ENCODE results near the gene MAGI2. TPM values are rescaled to one million over a fixed set of nuclear protein-coding genes. Genes with fewer than 3 reads are reported as not detected.

MAGI2 gene
- total RNA-seq, 4 donors from 2014 or later = 7.8 to 44.7 (median 21.1) TPM

- no peak for TF ChIP-seq POLR2A (IDR thresholded peaks at IDR 0.05)
- no peak for TF ChIP-seq EP300 (IDR thresholded peaks at IDR 0.05)
- no peak for TF ChIP-seq POLR2AphosphoS5 (IDR thresholded peaks at IDR 0.05)
- no peak for TF ChIP-seq CTCF (IDR thresholded peaks at IDR 0.05)
- no peak overlapping the region for H3K4me3 ChIP-seq
- no peaks in the 10 kb centered on the region for H3K4me1 ChIP-seq
- no peak overlapping the region for H3K27ac ChIP-seq
- no peaks in the 10 kb centered on the region for H3K27me3 ChIP-seq
- H3K9me3 ChIP-seq = no peaks in the 10 kb centered on the region
- no peaks in the 10 kb centered on the region for H3K36me3 ChIP-seq
- 80 to 95% methylated on average over 2 to 4 of the region's 8 CpGs for WGBS, 2 donors (ENCODE audit: low coverage in 1 of 2)
- no peak for ATAC-seq
These were observed 1119.7 kb downstream of the MAGI2 start for GRCh38 chr7:78333530-78334425.

- Histone ChIP-seq H3K4me3 (no peak overlapping the region), H3K27me3 (no peaks in the 10 kb centered on the region), H3K4me1 (no peaks in the 10 kb centered on the region), H3K36me3 (no peaks in the 10 kb centered on the region), H3K27ac (no peak overlapping the region), H3K9me3 (no peaks in the 10 kb centered on the region)
- 28 to 42% methylated on average over 1 of the region's 1 CpG for WGBS, 2 donors (ENCODE audit: low coverage in 1 of 2)
- no peak for ATAC-seq
- no peak for TF ChIP-seq POLR2A (IDR thresholded peaks at IDR 0.05)
- TF ChIP-seq EP300 (IDR thresholded peaks at IDR 0.05) = no peak
- no peak for TF ChIP-seq CTCF (IDR thresholded peaks at IDR 0.05)
- no peak for TF ChIP-seq POLR2AphosphoS5 (IDR thresholded peaks at IDR 0.05)
These were observed 1124.3 kb downstream of the MAGI2 start for GRCh38 chr7:78329001-78329655.

GRCh38 chr7:78327718-78328117 lies 1125.7 kb downstream of the MAGI2 start:
- no peak overlapping the region for H3K4me3 ChIP-seq
- H3K27ac ChIP-seq = no peak overlapping the region
- no peaks in the 10 kb centered on the region for H3K4me1 ChIP-seq
- no peak for ATAC-seq
- H3K9me3 ChIP-seq = no peaks in the 10 kb centered on the region
- no peaks in the 10 kb centered on the region for H3K36me3 ChIP-seq
- no peaks in the 10 kb centered on the region for H3K27me3 ChIP-seq
- TF ChIP-seq POLR2A (IDR thresholded peaks at IDR 0.05) = no peak
- WGBS, 2 donors (ENCODE audit: low coverage in 1 of 2) = 58 to 100% methylated on average over 1 of the region's 1 CpG

GRCh38 chr7:78326876-78327275 lies 1126.6 kb downstream of the MAGI2 start:
- Histone ChIP-seq H3K9me3 (no peaks in the 10 kb centered on the region), H3K4me3 (no peak overlapping the region), H3K36me3 (no peaks in the 10 kb centered on the region), H3K27ac (no peak overlapping the region), H3K27me3 (no peaks in the 10 kb centered on the region), H3K4me1 (no peaks in the 10 kb centered on the region)
- WGBS, 2 donors (ENCODE audit: low coverage in 1 of 2) = 0 to 44% methylated on average over 1 of the region's 1 CpG
- no peak for TF ChIP-seq POLR2AphosphoS5 (IDR thresholded peaks at IDR 0.05)
- TF ChIP-seq CTCF (IDR thresholded peaks at IDR 0.05) = no peak
- TF ChIP-seq EP300 (IDR thresholded peaks at IDR 0.05) = no peak
- no peak for TF ChIP-seq POLR2A (IDR thresholded peaks at IDR 0.05)
- ATAC-seq = no peak

- 93 to 94% methylated on average over 2 of the region's 2 CpGs for WGBS, 2 donors (ENCODE audit: low coverage in 1 of 2)
- no peak for ATAC-seq
- Histone ChIP-seq H3K9me3 (no peaks in the 10 kb centered on the region), H3K4me1 (no peaks in the 10 kb centered on the region), H3K36me3 (no peaks in the 10 kb centered on the region), H3K27me3 (no peaks in the 10 kb centered on the region), H3K27ac (no peak overlapping the region), H3K4me3 (no peak overlapping the region)
- no peak for TF ChIP-seq EP300 (IDR thresholded peaks at IDR 0.05)
- no peak for TF ChIP-seq POLR2A (IDR thresholded peaks at IDR 0.05)
These were observed 1127.3 kb downstream of the MAGI2 start for GRCh38 chr7:78326189-78326588.
